Heart left ventricle (tissue), 13 donors: ENCODE data around the gene KRTAP10-6.

Experiments used
- CTCF ChIP-seq, 12 donors: fragments of 200-600 bp; sonication (generic) in 4 of 12; IDR thresholded peaks; one replicate each; pipeline versions ENCODE4 v1.5.0 to v1.8.0; 2018 to 2022; ENCODE audit warnings: antibody characterized with exemption in 12 of 12, mild to moderate bottlenecking in 5 of 12
- POLR2A ChIP-seq, 2 donors: fragments of 450-650 bp; IDR thresholded peaks; one replicate each; pipeline ENCODE4 v1.6.1; 2017; ENCODE audit warnings: antibody characterized with exemption in 2 of 2, mild to moderate bottlenecking in 2 of 2, moderate library complexity in 2 of 2
- donor health status: ischemic (EF 13 %, LVEDD 7.1; RV severe dilation, severe dysfunction).
- donor health status: DM: no; HTN: yes; CAD: no.
- donor health status: DM: no; HTN: no; CAD: no.
- donor health status: ischemic (EF 25% LVEDD 6.9; RV normal size, moderate dysfunction).
- donor health status: ischemic (EF 25% LVEDD 5.7; RV mildly dilated, moderate dysfunction).
- donor health status: ischemic (EF 35%, LVEDD 5.7; RV mildly dilated, moderate dysfunction).
- donor health status: nonischemic (EF 11% LVEDD 7.7; RV severe dilation, severe dysfunction).
- donor health status: DM: yes; HTN: yes; CAD: no.
- donor health status: PGD.
- donor health status: ischemic (EF 29% LVEDD 5.4; RV normal size, mild dysfunction).
- donor health status: nonischemic (EF 23%, LVEDD 6.1; RV moderate dilation, normal function).

- TF ChIP-seq CTCF (IDR thresholded peaks at IDR 0.05) (no peak), POLR2A (IDR thresholded peaks at IDR 0.05) (no peak)
These were observed 39.8 kb upstream of the KRTAP10-6 start for GRCh38 chr21:44632067-44632466.
